ENCODE data around the gene EML4.
"Not testable (repeated sequence)": the region's sequence is repeated elsewhere in the genome, so short reads cannot be mapped to it uniquely, and the experiment has no call there.

The EML4 gene

GRCh38 chr2:42249887-42250286, 80.7 kb downstream of the EML4 start:
- H3K4me3 ChIP-seq (ENCODE audit: low read depth in 1 of 2, low read length in 2 of 2): no peak overlapping the region
- H3K36me3 ChIP-seq (ENCODE audit: control insufficient read depth in 1 of 2, insufficient read depth in 2 of 2, low read length in 2 of 2): peaks cover 6 to 10% of the 10 kb centered on the region in 2 donors
- H3K27ac ChIP-seq (ENCODE audit: low read length): no peak overlapping the region
- no peaks in the 10 kb centered on the region for H3K9me3 ChIP-seq (ENCODE audit: control insufficient read depth in 1 of 2, low read length in 2 of 2)
- no peaks in the 10 kb centered on the region for H3K27me3 ChIP-seq (ENCODE audit: low read depth, low read length)
- peaks cover 0 to 10% of the 10 kb centered on the region in 2 donors for H3K4me1 ChIP-seq (ENCODE audit: control insufficient read depth in 1 of 2, insufficient read depth in 2 of 2, low read length in 2 of 2)

- no peak overlapping the region for H3K27ac ChIP-seq (ENCODE audit: low read length)
- no peaks in the 10 kb centered on the region for H3K9me3 ChIP-seq (ENCODE audit: control insufficient read depth in 1 of 2, low read length in 2 of 2)
- peaks cover 6 to 7% of the 10 kb centered on the region in 2 donors for H3K36me3 ChIP-seq (ENCODE audit: control insufficient read depth in 1 of 2, insufficient read depth in 2 of 2, low read length in 2 of 2)
- H3K27me3 ChIP-seq (ENCODE audit: low read depth, low read length): no peaks in the 10 kb centered on the region
- H3K4me3 ChIP-seq (ENCODE audit: low read depth in 1 of 2, low read length in 2 of 2): no peak overlapping the region
- H3K4me1 ChIP-seq (ENCODE audit: control insufficient read depth in 1 of 2, insufficient read depth in 2 of 2, low read length in 2 of 2): peaks cover 0 to 10% of the 10 kb centered on the region in 2 donors
These were observed 81.8 kb downstream of the EML4 start for GRCh38 chr2:42250925-42251324.

DNA sequence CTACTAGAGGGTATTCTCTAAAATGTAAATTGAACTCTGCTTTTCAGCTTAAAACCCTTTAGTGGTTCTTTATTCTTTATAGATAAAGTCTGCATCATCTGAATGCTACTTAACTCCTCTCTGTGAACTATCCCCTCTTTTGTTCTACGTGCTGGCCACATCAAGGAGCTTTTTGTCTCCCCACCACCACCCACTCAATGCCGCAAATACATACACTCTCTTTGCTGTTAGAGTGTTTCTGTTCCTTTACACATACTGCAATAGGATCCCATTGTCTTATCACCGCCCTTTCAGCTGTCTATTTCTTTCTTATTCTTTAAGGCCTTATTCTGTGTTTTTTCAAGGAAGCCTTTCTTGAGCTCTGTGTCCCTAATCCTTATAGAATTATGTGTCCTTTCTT, 83.3 kb downstream of the EML4 start:
- no peaks in the 10 kb centered on the region for H3K36me3 ChIP-seq (ENCODE audit: control insufficient read depth in 1 of 2, insufficient read depth in 2 of 2, low read length in 2 of 2)
- H3K4me1 ChIP-seq (ENCODE audit: control insufficient read depth in 1 of 2, insufficient read depth in 2 of 2, low read length in 2 of 2): peaks cover 0 to 10% of the 10 kb centered on the region in 2 donors
- no peak overlapping the region for H3K27ac ChIP-seq (ENCODE audit: low read length)
- H3K4me3 ChIP-seq (ENCODE audit: low read depth in 1 of 2, low read length in 2 of 2): no peak overlapping the region
- H3K27me3 ChIP-seq (ENCODE audit: low read depth, low read length): no peaks in the 10 kb centered on the region
- H3K9me3 ChIP-seq (ENCODE audit: control insufficient read depth in 1 of 2, low read length in 2 of 2): no peaks in the 10 kb centered on the region

DNA sequence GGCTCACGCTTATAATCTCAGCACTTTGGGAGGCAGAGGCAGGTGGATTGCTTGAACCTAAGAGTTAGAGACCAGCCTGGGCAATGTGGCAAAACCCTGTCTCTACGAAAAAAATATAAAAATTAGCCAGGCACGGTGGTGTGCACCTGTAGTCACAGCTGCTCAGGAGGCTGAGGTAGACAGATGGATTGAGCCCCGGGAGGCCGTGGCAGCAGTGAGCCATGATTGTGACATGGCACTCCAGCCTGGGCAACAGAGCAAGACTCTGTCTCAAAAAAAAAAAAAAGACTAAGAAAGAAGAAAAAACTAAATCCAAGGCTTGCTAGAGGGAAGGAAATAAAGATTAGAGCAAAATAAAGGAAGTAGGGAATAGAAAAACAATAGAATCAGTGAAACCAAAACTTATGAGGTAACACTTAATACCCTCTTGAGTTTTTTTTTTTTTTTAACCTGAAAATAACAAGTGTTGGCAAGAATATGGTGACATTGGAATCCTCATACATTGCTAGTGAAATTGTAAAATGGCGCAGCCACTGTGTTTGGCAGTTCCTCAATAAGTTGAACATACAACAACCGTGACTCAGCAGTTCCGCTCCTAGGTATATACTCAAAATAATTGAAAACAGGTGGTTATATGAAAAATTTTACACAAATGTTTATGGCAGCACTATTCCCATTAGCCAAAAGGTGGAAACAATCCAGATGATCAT, 85.2 kb downstream of the EML4 start:
- H3K27ac ChIP-seq (ENCODE audit: low read length): no peak overlapping the region
- no peaks in the 10 kb centered on the region for H3K36me3 ChIP-seq (ENCODE audit: control insufficient read depth in 1 of 2, insufficient read depth in 2 of 2, low read length in 2 of 2)
- H3K4me1 ChIP-seq (ENCODE audit: control insufficient read depth in 1 of 2, insufficient read depth in 2 of 2, low read length in 2 of 2): peaks cover 0 to 10% of the 10 kb centered on the region in 2 donors
- no peak overlapping the region for H3K4me3 ChIP-seq (ENCODE audit: low read depth in 1 of 2, low read length in 2 of 2)
- no peaks in the 10 kb centered on the region for H3K27me3 ChIP-seq (ENCODE audit: low read depth, low read length)
- no peaks in the 10 kb centered on the region for H3K9me3 ChIP-seq (ENCODE audit: control insufficient read depth in 1 of 2, low read length in 2 of 2)

DNA sequence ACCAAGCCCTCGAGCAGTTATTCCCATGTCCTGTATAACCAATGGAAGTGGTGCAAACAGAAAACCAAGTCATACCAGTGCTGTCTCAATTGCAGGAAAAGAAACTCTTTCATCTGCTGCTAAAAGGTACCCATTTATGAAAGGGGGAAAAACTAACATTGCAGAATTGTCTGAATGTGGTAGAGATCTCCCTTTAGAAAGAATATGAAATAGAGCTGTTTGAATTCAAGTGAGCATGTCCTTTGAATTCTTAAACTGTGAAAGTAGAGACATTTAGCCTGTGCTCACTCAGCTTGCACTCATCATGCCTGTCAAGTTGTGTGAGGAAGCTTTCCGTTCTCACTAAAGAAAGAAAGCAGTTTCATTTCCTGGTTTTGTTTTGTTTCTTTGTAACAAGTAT, 87.4 kb downstream of the EML4 start:
- H3K27ac ChIP-seq (ENCODE audit: low read length): no peak overlapping the region
- H3K9me3 ChIP-seq (ENCODE audit: control insufficient read depth in 1 of 2, low read length in 2 of 2): no peaks in the 10 kb centered on the region
- H3K4me1 ChIP-seq (ENCODE audit: control insufficient read depth in 1 of 2, insufficient read depth in 2 of 2, low read length in 2 of 2): no peaks in the 10 kb centered on the region
- H3K27me3 ChIP-seq (ENCODE audit: low read depth, low read length): no peaks in the 10 kb centered on the region
- H3K4me3 ChIP-seq (ENCODE audit: low read depth in 1 of 2, low read length in 2 of 2): no peak overlapping the region
- no peaks in the 10 kb centered on the region for H3K36me3 ChIP-seq (ENCODE audit: control insufficient read depth in 1 of 2, insufficient read depth in 2 of 2, low read length in 2 of 2)

- no peaks in the 10 kb centered on the region for H3K27me3 ChIP-seq (ENCODE audit: low read depth, low read length)
- no peaks in the 10 kb centered on the region for H3K9me3 ChIP-seq (ENCODE audit: control insufficient read depth in 1 of 2, low read length in 2 of 2)
- H3K4me1 ChIP-seq (ENCODE audit: control insufficient read depth in 1 of 2, insufficient read depth in 2 of 2, low read length in 2 of 2): no peaks in the 10 kb centered on the region
- no peak overlapping the region for H3K4me3 ChIP-seq (ENCODE audit: low read depth in 1 of 2, low read length in 2 of 2)
- peaks cover 0 to 6% of the 10 kb centered on the region in 2 donors for H3K36me3 ChIP-seq (ENCODE audit: control insufficient read depth in 1 of 2, insufficient read depth in 2 of 2, low read length in 2 of 2)
- H3K27ac ChIP-seq (ENCODE audit: low read length): no peak overlapping the region
These were observed 92.5 kb downstream of the EML4 start for GRCh38 chr2:42261518-42262195.

GRCh38 chr2:42266236-42266635, 97.1 kb downstream of the EML4 start:
- Histone ChIP-seq H3K36me3 (ENCODE audit: control insufficient read depth in 1 of 2, insufficient read depth in 2 of 2, low read length in 2 of 2) (peaks cover 0 to 6% of the 10 kb centered on the region in 2 donors), H3K27me3 (ENCODE audit: low read depth, low read length) (no peaks in the 10 kb centered on the region), H3K4me3 (ENCODE audit: low read depth in 1 of 2, low read length in 2 of 2) (no peak overlapping the region), H3K4me1 (ENCODE audit: control insufficient read depth in 1 of 2, insufficient read depth in 2 of 2, low read length in 2 of 2) (peaks cover 0 to 6% of the 10 kb centered on the region in 2 donors), H3K9me3 (ENCODE audit: control insufficient read depth in 1 of 2, low read length in 2 of 2) (no peaks in the 10 kb centered on the region), H3K27ac (ENCODE audit: low read length) (no peak overlapping the region)

DNA sequence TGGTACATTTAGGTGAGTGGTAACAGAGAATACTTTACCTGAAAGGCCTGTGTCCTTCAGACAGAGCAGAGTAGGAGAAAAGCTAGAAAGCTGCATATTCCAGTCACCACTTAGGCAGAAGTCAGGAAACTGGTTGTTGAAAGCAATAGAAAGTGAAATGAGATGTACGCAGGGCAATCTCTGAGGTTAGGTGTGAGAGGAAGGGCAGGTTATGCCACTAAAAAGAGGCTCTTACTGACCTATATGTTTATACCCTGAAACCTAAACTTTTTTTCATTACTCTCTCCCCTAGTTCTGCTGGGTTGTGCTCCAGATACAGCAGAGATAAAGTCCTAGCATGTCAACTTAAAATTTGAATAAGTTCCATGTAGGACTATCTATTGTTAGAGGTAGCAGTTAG, 98.4 kb downstream of the EML4 start:
- H3K36me3 ChIP-seq (ENCODE audit: control insufficient read depth in 1 of 2, insufficient read depth in 2 of 2, low read length in 2 of 2): peaks cover 0 to under 1% of the 10 kb centered on the region in 2 donors
- no peaks in the 10 kb centered on the region for H3K9me3 ChIP-seq (ENCODE audit: control insufficient read depth in 1 of 2, low read length in 2 of 2)
- peaks cover 0 to 6% of the 10 kb centered on the region in 2 donors for H3K4me1 ChIP-seq (ENCODE audit: control insufficient read depth in 1 of 2, insufficient read depth in 2 of 2, low read length in 2 of 2)
- no peak overlapping the region for H3K4me3 ChIP-seq (ENCODE audit: low read depth in 1 of 2, low read length in 2 of 2)
- no peak overlapping the region for H3K27ac ChIP-seq (ENCODE audit: low read length)
- no peaks in the 10 kb centered on the region for H3K27me3 ChIP-seq (ENCODE audit: low read depth, low read length)

DNA sequence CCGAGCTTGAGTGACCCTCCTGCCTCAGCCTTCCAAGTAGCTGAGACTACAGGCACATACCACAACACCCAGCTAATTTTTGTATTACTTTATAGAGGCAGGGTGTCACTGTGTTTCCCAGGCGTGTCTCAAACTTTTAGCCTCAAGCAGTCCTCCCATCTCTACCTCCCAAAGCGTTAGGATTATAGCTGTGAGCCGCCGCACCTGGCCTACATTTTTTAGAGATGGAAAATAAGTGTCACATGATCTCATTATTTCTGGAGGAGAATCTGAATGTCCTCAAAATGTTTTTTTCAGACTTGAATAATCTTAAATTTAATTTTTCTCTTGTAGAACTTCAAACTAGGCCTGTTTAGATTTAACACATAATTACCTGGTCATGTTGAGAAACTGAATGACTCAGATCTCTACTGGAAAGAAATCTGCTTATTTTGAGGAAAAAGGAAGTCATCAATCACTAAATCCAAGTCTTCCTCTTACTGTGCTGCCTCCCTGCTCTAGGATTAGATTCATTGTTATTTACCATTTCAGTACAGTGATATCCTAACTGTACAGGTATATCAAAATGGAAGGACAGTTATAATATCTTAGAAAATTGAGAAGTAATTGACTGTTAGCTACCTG, 99.5 kb downstream of the EML4 start:
- H3K9me3 ChIP-seq (ENCODE audit: control insufficient read depth in 1 of 2, low read length in 2 of 2): no peaks in the 10 kb centered on the region
- H3K4me3 ChIP-seq (ENCODE audit: low read depth in 1 of 2, low read length in 2 of 2): no peak overlapping the region
- H3K4me1 ChIP-seq (ENCODE audit: control insufficient read depth in 1 of 2, insufficient read depth in 2 of 2, low read length in 2 of 2): peaks cover 0 to 6% of the 10 kb centered on the region in 2 donors
- H3K27me3 ChIP-seq (ENCODE audit: low read depth, low read length): no peaks in the 10 kb centered on the region
- no peaks in the 10 kb centered on the region for H3K36me3 ChIP-seq (ENCODE audit: control insufficient read depth in 1 of 2, insufficient read depth in 2 of 2, low read length in 2 of 2)
- no peak overlapping the region for H3K27ac ChIP-seq (ENCODE audit: low read length)

DNA sequence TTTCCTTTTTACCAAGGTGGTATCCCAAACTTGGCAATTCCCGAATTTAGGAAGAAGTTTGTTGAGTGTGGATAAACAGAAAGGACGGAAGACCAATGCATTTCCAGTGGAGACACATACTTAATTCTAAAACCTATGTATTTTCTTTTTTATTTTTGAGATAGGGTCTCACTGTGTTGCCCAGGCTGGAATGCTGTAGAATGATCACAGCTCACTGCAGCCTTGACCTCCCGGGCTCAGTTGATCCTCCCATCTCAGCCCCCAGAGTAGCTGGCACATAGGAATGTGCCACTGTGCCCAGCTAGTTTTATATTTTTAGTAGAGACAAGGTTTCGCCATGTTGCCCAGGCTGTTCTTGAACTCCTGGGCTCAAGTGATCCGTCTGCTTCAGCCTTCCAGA, 101.6 kb downstream of the EML4 start:
- peaks cover 0 to 3% of the 10 kb centered on the region in 2 donors for H3K36me3 ChIP-seq (ENCODE audit: control insufficient read depth in 1 of 2, insufficient read depth in 2 of 2, low read length in 2 of 2)
- no peak overlapping the region for H3K4me3 ChIP-seq (ENCODE audit: low read depth in 1 of 2, low read length in 2 of 2)
- H3K4me1 ChIP-seq (ENCODE audit: control insufficient read depth in 1 of 2, insufficient read depth in 2 of 2, low read length in 2 of 2): peaks cover 0 to 6% of the 10 kb centered on the region in 2 donors
- H3K27ac ChIP-seq (ENCODE audit: low read length): no peak overlapping the region
- H3K9me3 ChIP-seq (ENCODE audit: control insufficient read depth in 1 of 2, low read length in 2 of 2): no peaks in the 10 kb centered on the region
- H3K27me3 ChIP-seq (ENCODE audit: low read depth, low read length): no peaks in the 10 kb centered on the region

- H3K4me1 ChIP-seq (ENCODE audit: control insufficient read depth in 1 of 2, insufficient read depth in 2 of 2, low read length in 2 of 2); H3K27ac ChIP-seq (ENCODE audit: low read length); H3K36me3 ChIP-seq (ENCODE audit: control insufficient read depth in 1 of 2, insufficient read depth in 2 of 2, low read length in 2 of 2); H3K27me3 ChIP-seq (ENCODE audit: low read depth, low read length); H3K9me3 ChIP-seq (ENCODE audit: control insufficient read depth in 1 of 2, low read length in 2 of 2); H3K4me3 ChIP-seq (ENCODE audit: low read depth in 1 of 2, low read length in 2 of 2): not testable (repeated sequence)
These were observed 102.1 kb downstream of the EML4 start for GRCh38 chr2:42271246-42271645.
